ENCODE data around the gene GPSM3. TPM values are rescaled to one million over a fixed set of nuclear protein-coding genes. Genes with fewer than 3 reads are reported as not detected.

GPSM3 gene
- total and polyA plus RNA-seq, 4 donors = 2.3 to 8.0 (median 6.3) TPM

GRCh38 chr6:32210191-32210601 lies 17.8 kb upstream of the GPSM3 start (continued):
- no peak for TF ChIP-seq MAX (IDR thresholded peaks at IDR 0.05)
- TF ChIP-seq HNF4A (conservative IDR thresholded peaks at IDR 0.05) = no peak
- no peak for TF ChIP-seq FOXA1 (IDR thresholded peaks at IDR 0.05)
- no peak for TF ChIP-seq RAD21 (IDR thresholded peaks at IDR 0.05)
- TF ChIP-seq RXRA (IDR thresholded peaks at IDR 0.05) = no peak
- no peak for TF ChIP-seq GABPA (IDR thresholded peaks at IDR 0.05 in 1 of 2, conservative IDR thresholded peaks at IDR 0.05 in 1 of 2)

GRCh38 chr6:32208996-32209395 lies 16.6 kb upstream of the GPSM3 start:
- no peak overlapping the region for H3K4me3 ChIP-seq (ENCODE audit: low read depth in 1 of 3, low read length in 3 of 3)
- H3K9ac ChIP-seq (ENCODE audit: low read depth in 1 of 2, low read length in 2 of 2) = no peak overlapping the region
- no peaks in the 10 kb centered on the region for H3K9me3 ChIP-seq (ENCODE audit: control insufficient read depth in 4 of 4, low read length in 3 of 4)
- TF ChIP-seq SP1 (IDR thresholded peaks at IDR 0.05) (peak; percentile 37), RXRA (IDR thresholded peaks at IDR 0.05) (peak in 1 of 2 donors; percentile 41), RAD21 (IDR thresholded peaks at IDR 0.05) (no peak)
- no peaks in the 10 kb centered on the region for H3K36me3 ChIP-seq (ENCODE audit: control insufficient read depth in 4 of 4, insufficient read depth in 3 of 4, low read depth in 1 of 4, low read length in 3 of 4)
- H3K27me3 ChIP-seq (ENCODE audit: control insufficient read depth in 4 of 4, insufficient read depth in 4 of 4, low read length in 3 of 4) = no peaks in the 10 kb centered on the region
- H3K4me1 ChIP-seq (ENCODE audit: control insufficient read depth in 4 of 4, insufficient read depth in 4 of 4, low read length in 3 of 4) = no peaks in the 10 kb centered on the region
- no peak overlapping the region for H3K27ac ChIP-seq (ENCODE audit: low read depth in 1 of 2, low read length in 2 of 2)
- no peak for DNase-seq (ENCODE audit: low spot score)
- 59% methylated on average over 1 of the region's 1 CpG for WGBS

- 90% methylated on average over 3 of the region's 3 CpGs for WGBS
- H3K27ac ChIP-seq (ENCODE audit: low read depth in 1 of 2, low read length in 2 of 2) = no peak overlapping the region
Measured at GRCh38 chr6:32204268-32204715, 11.8 kb upstream of the GPSM3 start.

More at GRCh38 chr6:32204268-32204715, 11.8 kb upstream of the GPSM3 start:
- H3K9ac ChIP-seq (ENCODE audit: low read depth in 1 of 2, low read length in 2 of 2) = no peak overlapping the region
- no peaks in the 10 kb centered on the region for H3K36me3 ChIP-seq (ENCODE audit: control insufficient read depth in 4 of 4, insufficient read depth in 3 of 4, low read depth in 1 of 4, low read length in 3 of 4)
- no peaks in the 10 kb centered on the region for H3K9me3 ChIP-seq (ENCODE audit: control insufficient read depth in 4 of 4, low read length in 3 of 4)
- DNase-seq (ENCODE audit: low spot score) = no peak
- no peak overlapping the region for H3K4me3 ChIP-seq (ENCODE audit: low read depth in 1 of 3, low read length in 3 of 3)
- H3K27me3 ChIP-seq (ENCODE audit: control insufficient read depth in 4 of 4, insufficient read depth in 4 of 4, low read length in 3 of 4) = no peaks in the 10 kb centered on the region
- no peak for TF ChIP-seq GABPA (IDR thresholded peaks at IDR 0.05 in 1 of 2, conservative IDR thresholded peaks at IDR 0.05 in 1 of 2)
- no peak for TF ChIP-seq EGR1 (IDR thresholded peaks at IDR 0.05; ENCODE audit: low read depth in 2 of 2)
- no peak for TF ChIP-seq SP1 (IDR thresholded peaks at IDR 0.05)
- TF ChIP-seq NR2F2 (IDR thresholded peaks at IDR 0.05) = no peak
- no peak for TF ChIP-seq ATF3 (IDR thresholded peaks at IDR 0.05)
- TF ChIP-seq MAX (IDR thresholded peaks at IDR 0.05) = no peak
- TF ChIP-seq JUND (IDR thresholded peaks at IDR 0.05) = no peak
- TF ChIP-seq REST (IDR thresholded peaks at IDR 0.05) = no peak
- no peak for TF ChIP-seq RXRA (IDR thresholded peaks at IDR 0.05)
- H3K4me1 ChIP-seq (ENCODE audit: control insufficient read depth in 4 of 4, insufficient read depth in 4 of 4, low read length in 3 of 4) = no peaks in the 10 kb centered on the region

All from liver (tissue), 9 donors.